Naive B cell (primary cell): ENCODE data around the gene ERN1. TPM values are rescaled to one million over a fixed set of nuclear protein-coding genes. Genes with fewer than 3 reads are reported as not detected.
A peak's percentile ranks its signal among the peaks of the same experiment; 100 is the strongest.

ENCODE experiments used
- ATAC-seq, 2 donors: fragments of 150-1000 bp; cut with Tn5 transposase; 2 replicates each; pipeline ENCODE4 v1.10.0; 2021; ENCODE audit warnings: low read depth in 2 of 2, mild to moderate bottlenecking in 2 of 2, moderate library complexity in 2 of 2
- DNase-seq: peaks from one replicate; pipeline ENCODE4 v3.0.0; 2022
- H3K27ac Mint-ChIP-seq, 6 donors: one replicate each; pipeline ENCODE4 v1.8.0; 2020 to 2022; ENCODE audit warnings: mild to moderate bottlenecking in 6 of 6, mixed read lengths in 6 of 6, moderate library complexity in 5 of 6, inconsistent platforms in 2 of 6
- H3K27me3 Mint-ChIP-seq, 3 donors: one replicate each; pipeline ENCODE4 v1.8.0; 2021 to 2022; ENCODE audit warnings: mixed read lengths in 3 of 3, mild to moderate bottlenecking in 1 of 3
- H3K36me3 Mint-ChIP-seq, 2 donors: one replicate each; pipeline ENCODE4 v1.8.0; 2020 to 2022; ENCODE audit warnings: mixed read lengths in 2 of 2, inconsistent platforms in 1 of 2, mild to moderate bottlenecking in 1 of 2
- H3K4me1 Mint-ChIP-seq, 3 donors: one replicate each; pipeline ENCODE4 v1.8.0; 2020 to 2022; ENCODE audit warnings: mixed read lengths in 3 of 3, inconsistent platforms in 1 of 3, mild to moderate bottlenecking in 1 of 3, moderate library complexity in 1 of 3
- H3K4me3 Mint-ChIP-seq, 8 donors: one replicate each; pipeline ENCODE4 v1.8.0; 2020 to 2022; ENCODE audit warnings: mild to moderate bottlenecking in 8 of 8, mixed read lengths in 8 of 8, moderate library complexity in 8 of 8, inconsistent platforms in 2 of 8
- H3K9me3 Mint-ChIP-seq, 7 donors: one replicate each; pipeline ENCODE4 v1.8.0; 2020 to 2022; ENCODE audit warnings: mixed read lengths in 7 of 7, mild to moderate bottlenecking in 5 of 7, inconsistent platforms in 2 of 7, moderate library complexity in 1 of 7
- polyA plus RNA-seq, 6 donors: library from polyadenylated mRNA; unstranded; fragments of 300-500 nt; fragmentation: Illumina TruSeq; gene quantifications; one replicate each; pipeline ENCODE4 v1.2.3, GENCODE V29; 2021; ENCODE audit warnings: low read depth in 6 of 6

The ERN1 gene
- polyA plus RNA-seq, 6 donors from 2014 or later, result 2.2 to 5.1 (median 4.2) TPM

DNA sequence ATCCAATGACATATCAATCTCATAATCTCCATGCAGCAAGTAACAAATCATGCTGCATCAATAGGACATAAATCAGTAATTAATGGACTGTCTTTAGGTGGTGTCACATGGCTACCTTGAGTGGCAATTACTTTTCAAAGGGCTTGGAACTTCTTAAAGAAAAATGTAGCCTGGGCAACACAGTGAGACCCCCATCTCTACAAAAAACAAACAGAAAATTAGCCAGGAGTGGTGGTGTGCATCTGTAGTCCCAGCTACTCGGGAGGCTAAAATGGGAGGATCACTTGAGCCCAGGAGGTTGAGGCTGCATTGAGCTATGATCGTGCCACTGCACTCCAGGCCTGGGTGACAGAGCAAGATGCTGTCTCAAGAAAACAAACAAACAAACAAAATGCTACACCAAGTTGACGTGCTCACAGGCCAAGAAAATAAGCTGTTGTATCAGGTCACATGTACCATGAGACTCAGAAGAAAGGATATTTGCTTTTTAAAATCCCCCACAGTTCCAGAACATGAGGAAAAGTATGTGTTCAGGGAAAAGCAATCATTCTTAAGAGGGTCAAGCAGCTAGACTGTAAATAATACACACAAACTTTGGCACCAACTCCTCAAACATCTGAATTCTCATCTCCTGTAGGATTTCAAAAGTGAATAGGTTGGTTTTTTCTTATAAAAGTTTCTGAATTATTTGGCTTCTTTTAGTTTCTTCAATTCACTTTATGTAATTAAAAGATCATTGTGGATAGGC lies 23.8 kb upstream of the ERN1 start:
- Mint-ChIP-seq H3K9me3 (no peaks in the 10 kb centered on the region), H3K27ac (no peak overlapping the region), H3K36me3 (no peaks in the 10 kb centered on the region), H3K4me3 (no peak overlapping the region), H3K4me1 (peaks cover 0 to 1% (median under 1%) of the 10 kb centered on the region in 3 donors), H3K27me3 (no peaks in the 10 kb centered on the region)
- DNase-seq (no peak), ATAC-seq (no peak)

DNA sequence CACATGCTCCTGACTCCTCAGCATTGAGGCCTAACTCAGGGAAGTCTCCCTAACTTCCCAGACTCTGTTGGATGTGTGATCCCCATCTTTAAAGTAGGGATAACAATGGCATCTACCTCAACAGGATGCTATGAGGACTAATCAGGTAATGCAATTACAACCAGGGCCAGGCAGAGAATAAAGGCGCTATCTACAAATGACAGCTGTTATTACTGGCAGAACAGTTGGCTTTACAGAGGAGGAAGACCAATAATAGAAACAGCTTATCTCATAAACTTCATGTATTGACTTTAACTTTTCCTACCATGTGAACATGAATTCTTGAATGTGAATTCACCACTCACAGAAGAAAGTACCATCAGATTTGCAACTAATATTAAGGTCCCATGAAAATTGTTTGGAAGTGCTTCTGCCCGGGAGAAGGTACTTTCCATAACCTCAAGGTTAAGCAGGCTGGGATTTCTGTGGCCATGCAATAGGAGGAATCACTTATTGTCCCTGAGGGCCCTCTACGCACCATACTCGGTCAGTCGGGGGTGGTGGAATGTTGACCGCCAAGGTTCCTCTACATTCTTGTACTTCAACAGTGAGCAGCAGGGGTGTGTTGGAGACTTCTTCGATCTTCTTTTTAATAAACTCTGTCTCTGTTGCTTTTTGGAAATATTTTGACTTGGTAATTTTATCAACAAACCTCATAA lies 22.6 kb upstream of the ERN1 start:
- no peaks in the 10 kb centered on the region for H3K9me3 Mint-ChIP-seq
- no peak overlapping the region for H3K27ac Mint-ChIP-seq
- peaks cover 4 to 10% (median 10%) of the 10 kb centered on the region in 3 donors for H3K4me1 Mint-ChIP-seq
- H3K27me3 Mint-ChIP-seq, result no peaks in the 10 kb centered on the region
- DNase-seq (no peak), ATAC-seq (no peak)
- H3K36me3 Mint-ChIP-seq, result no peaks in the 10 kb centered on the region
- no peak overlapping the region for H3K4me3 Mint-ChIP-seq

DNA sequence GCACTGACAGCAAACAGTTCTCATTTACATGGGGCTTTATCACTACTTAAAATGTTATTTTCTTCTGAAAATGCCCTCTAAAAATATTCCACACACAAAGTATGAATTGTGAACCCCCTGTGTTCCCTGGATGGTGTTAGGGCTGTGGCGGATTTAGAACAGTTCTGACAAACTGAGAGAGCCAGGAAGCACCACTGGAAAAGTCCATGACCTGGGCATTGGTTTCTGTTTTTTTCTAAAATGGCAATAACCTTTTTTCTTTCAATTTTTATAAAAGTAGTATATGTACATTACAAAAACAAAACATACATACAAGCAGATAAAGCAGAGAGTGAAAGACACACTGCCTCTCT lies 21.0 kb upstream of the ERN1 start:
- Mint-ChIP-seq H3K9me3 (no peaks in the 10 kb centered on the region), H3K27me3 (no peaks in the 10 kb centered on the region), H3K4me1 (peaks cover 11 to 20% (median 18%) of the 10 kb centered on the region in 3 donors), H3K36me3 (no peaks in the 10 kb centered on the region), H3K4me3 (no peak overlapping the region), H3K27ac (no peak overlapping the region)
- no peak for DNase-seq
- ATAC-seq, result no peak

DNA sequence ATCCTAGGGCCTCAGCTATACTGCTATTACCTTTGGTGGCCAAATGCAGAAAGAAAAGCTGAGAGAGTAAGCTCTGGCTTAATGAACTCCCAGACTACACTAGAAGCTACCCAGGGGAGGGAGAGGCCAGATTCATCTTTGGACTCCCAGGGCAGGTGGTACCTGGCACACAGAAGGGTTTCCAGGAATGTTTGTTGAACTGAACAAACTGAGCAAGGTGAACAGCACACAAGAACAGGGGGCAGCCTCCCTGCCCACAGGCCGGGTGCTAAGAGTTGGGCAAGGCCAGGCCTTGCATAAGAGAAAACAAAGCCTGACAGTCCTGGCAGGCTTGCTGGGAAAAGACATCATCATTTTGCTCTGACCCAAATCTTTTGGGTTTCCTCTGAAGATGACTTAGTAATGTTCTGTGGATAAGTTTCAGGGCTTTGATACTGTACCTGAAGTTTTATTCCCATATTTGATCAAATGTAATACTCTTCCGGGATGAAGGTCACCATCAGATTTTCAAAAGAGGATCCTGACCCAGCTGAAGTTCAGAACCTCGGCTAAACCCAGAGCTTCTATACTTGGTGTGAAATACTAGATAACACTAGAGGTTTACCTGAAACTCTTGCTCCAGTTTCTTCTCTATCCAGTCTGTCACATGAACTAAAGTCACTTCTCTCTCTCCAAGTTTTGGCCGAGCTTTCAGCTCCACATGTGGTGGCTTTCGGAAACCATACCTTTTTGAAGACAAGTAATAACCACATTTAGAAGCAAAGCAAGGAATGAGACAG lies 20.5 kb upstream of the ERN1 start:
- DNase-seq, result no peak
- H3K36me3 Mint-ChIP-seq, result no peaks in the 10 kb centered on the region
- peaks cover 11 to 20% (median 18%) of the 10 kb centered on the region in 3 donors for H3K4me1 Mint-ChIP-seq
- ATAC-seq, result no peak
- H3K4me3 Mint-ChIP-seq, result peak overlapping the region in 1 of 8 donors; percentile 20
- H3K27ac Mint-ChIP-seq, result no peak overlapping the region
- no peaks in the 10 kb centered on the region for H3K9me3 Mint-ChIP-seq
- H3K27me3 Mint-ChIP-seq, result no peaks in the 10 kb centered on the region

DNA sequence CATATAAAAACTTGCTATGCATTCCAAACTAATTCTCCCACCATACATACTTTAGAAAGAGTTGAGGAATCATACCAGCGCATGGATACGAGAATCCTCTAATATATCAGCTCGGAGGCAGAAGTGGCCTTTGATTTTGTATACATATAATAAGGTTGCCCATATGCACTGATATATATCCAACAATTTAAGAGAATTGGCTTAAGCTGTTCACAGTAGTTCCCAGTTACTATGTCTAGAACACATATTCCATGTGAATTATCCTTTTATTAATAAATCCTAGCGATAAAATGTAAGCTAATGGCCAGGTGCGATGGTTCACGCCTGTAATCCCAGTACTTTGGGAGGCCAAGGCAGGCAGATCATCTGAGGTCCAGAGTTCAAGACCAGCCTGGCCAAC lies 19.3 kb upstream of the ERN1 start:
- DNase-seq (no peak), ATAC-seq (no peak)
- Mint-ChIP-seq H3K4me1 (peaks cover 11 to 26% (median 23%) of the 10 kb centered on the region in 3 donors), H3K27ac (no peak overlapping the region), H3K36me3 (no peaks in the 10 kb centered on the region), H3K27me3 (no peaks in the 10 kb centered on the region), H3K9me3 (no peaks in the 10 kb centered on the region), H3K4me3 (peak overlapping the region in 1 of 8 donors; percentile 31)

DNA sequence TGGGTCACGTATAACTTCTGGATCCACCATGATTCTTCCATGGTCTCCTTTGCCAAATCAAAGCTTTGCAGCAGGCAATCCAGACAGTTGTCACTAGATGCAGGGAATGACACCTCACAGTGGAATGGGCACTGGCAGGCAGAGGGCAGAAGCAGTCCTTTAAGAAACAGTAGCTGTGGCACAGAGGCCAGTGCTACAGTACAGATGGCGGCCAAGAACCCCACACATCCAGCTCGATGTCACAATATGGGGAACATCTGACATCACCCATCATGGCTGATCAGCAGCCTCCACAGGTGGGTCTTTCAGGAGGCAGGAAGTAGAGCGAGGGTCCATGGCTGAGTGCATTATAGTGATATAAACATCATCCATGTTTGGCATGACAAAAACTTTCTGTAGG lies 18.8 kb upstream of the ERN1 start:
- DNase-seq (no peak), ATAC-seq (no peak)
- Mint-ChIP-seq H3K9me3 (no peaks in the 10 kb centered on the region), H3K4me3 (peak overlapping the region in 3 of 8 donors; percentile 7 to 70 (median 31)), H3K4me1 (peaks cover 11 to 26% (median 23%) of the 10 kb centered on the region in 3 donors), H3K27me3 (no peaks in the 10 kb centered on the region), H3K36me3 (no peaks in the 10 kb centered on the region), H3K27ac (no peak overlapping the region)

DNA sequence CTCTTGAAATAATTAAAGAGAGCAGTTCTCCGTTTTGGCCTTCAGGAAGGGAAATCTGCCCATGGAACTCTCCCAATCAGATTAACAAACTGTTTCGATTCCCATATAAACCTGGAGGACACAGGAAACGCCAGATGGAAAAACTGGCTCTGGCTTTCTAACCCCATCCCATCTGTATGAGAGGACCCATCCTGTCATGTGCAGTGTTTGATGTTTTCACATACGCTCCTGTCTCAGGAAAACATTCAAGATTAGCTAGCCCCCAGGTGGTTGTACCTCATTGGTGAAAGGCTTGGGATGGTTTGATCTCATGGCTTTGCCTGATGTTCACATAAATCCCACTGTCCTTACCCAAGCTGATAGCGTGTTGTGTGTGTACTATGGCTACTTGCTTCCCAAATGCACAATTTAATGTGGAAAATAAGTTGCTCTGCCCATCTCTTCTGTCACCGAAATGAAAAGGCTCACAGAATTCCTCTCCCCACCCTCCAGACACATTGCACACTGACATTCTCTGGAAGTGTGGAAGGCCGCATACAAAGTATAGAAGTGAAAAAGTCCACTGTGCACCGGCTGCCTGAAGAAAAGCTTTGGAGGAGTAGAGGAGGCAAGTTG lies 18.2 kb upstream of the ERN1 start:
- H3K36me3 Mint-ChIP-seq, result no peaks in the 10 kb centered on the region
- no peaks in the 10 kb centered on the region for H3K27me3 Mint-ChIP-seq
- no peaks in the 10 kb centered on the region for H3K9me3 Mint-ChIP-seq
- peak overlapping the region in 2 of 6 donors; percentile 21 to 86 for H3K27ac Mint-ChIP-seq
- ATAC-seq (no peak), DNase-seq (no peak)
- peaks cover 11 to 26% (median 23%) of the 10 kb centered on the region in 3 donors for H3K4me1 Mint-ChIP-seq
- peak overlapping the region in 4 of 8 donors; percentile 46 to 70 (median 55) for H3K4me3 Mint-ChIP-seq

DNA sequence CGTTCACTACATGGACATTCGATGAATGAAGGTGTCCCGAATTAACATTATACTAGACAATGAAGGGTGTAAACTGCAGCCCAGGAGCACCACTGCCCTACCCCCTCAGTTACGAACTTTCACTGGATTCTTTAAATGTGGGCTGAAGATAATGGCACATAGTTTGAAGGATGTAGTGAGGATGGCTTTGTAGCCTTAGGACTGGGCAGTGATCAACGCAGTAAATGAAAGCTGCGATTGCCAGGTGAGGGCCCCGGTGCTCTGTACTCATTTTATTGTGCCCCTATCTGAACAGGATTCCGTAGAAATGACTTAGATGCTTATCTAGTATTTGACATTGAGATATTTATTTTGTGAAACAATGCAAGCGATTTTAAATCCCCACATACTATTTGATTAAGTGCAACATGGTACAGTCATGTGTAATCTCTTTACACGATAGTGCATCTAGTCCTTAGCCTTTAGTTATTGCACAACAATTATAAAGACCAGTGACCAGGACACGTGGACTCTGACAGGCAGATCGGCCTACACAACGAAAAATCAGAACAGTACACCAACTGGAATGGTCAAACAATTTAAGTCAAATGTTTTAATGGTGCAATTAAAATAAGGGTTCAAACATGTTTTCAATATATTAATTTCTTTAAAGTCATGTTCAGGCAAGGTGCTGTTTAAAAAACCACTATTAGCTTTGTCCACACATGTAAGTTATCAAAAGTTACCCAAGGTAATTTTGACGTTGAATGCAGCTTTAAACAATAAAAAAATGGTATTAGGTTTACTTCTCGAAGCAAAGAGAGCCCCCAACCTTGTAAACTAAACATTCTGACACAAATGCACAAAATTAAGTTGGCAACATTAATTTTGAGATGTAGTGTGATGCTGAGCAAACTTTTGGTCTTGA lies 17.4 kb upstream of the ERN1 start:
- Mint-ChIP-seq H3K9me3 (no peaks in the 10 kb centered on the region), H3K4me1 (peaks cover 11 to 26% (median 23%) of the 10 kb centered on the region in 3 donors), H3K36me3 (no peaks in the 10 kb centered on the region), H3K4me3 (no peak overlapping the region), H3K27ac (no peak overlapping the region), H3K27me3 (no peaks in the 10 kb centered on the region)
- DNase-seq (no peak), ATAC-seq (no peak)

DNA sequence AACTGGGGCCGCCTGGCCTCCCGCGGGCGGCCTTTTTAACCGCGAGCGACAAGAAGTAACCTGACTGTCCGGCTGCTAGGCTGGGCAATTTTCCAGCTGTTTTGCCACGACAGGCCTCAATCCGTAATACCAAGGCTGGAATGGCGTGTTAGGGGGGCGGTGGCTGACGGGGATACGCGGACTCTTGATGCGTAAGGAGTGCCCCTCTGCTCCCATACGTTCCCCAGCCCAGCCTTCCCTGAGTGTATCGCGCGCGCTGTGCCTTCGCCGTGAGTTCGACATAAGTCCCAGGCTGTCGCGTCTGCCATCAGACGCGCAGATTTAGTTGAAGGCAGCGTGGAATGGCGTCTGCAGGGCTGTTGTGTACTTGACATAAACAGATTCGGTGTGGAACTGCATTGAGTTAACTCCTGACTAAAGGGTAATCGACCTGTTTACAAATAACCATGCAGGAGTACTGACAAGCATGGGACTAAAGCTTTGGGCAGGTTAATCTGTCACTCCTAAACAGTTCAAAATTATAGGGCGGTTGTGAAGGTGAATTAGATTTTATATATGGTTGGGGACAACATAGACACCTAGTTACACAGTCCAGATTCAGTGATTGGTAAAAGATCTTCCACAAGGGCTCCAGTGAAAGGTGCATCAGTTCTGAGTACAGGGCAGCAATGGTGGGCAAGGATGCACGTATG lies 16.6 kb upstream of the ERN1 start:
- ATAC-seq (peak; percentile 4 to 6), DNase-seq (peak; percentile 34)
- H3K36me3 Mint-ChIP-seq, result no peaks in the 10 kb centered on the region

DNA sequence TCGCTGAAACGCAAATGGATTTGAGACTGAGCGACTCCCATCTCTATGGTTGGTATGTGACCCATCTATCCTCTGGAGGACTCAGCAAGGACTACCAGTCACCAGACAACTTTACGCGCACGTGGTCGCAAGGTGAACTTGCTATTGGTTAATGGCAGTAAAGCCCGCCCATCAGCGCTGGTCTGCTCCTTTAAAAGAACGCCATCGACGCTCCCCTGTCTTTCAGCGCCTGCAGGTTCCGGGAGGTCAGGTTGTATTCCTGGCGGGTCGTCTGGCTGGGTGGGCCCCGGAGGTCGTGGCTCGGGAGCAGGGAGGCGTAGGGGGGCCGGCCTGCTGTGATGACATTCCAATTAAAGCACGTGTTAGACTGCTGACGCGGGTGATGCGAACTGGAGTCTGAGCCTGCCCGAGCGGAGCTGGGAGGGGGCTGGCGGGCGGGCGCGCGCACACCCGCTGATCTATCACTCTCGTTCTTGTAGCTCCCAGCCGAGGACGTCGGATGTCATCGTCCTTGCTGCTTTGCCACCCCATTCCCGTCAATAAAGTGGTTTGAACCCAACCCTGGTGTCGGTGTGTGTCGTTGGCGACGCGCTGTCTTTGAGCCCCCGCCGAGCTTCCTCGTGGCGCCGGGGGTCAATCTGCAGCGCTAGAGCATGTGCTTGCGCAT lies 15.9 kb upstream of the ERN1 start:
- Mint-ChIP-seq H3K27me3 (no peaks in the 10 kb centered on the region), H3K27ac (no peak overlapping the region), H3K9me3 (no peaks in the 10 kb centered on the region), H3K4me3 (no peak overlapping the region), H3K4me1 (peaks cover 11 to 26% (median 23%) of the 10 kb centered on the region in 3 donors), H3K36me3 (no peaks in the 10 kb centered on the region)
- peak; percentile 94 for DNase-seq
- ATAC-seq, result peak; percentile 94

More for the DNA sequence above, 16.6 kb upstream of the ERN1 start:
- H3K4me1 Mint-ChIP-seq, result peaks cover 11 to 26% (median 23%) of the 10 kb centered on the region in 3 donors
- H3K4me3 Mint-ChIP-seq, result no peak overlapping the region
- H3K27me3 Mint-ChIP-seq, result no peaks in the 10 kb centered on the region
- no peak overlapping the region for H3K27ac Mint-ChIP-seq
- no peaks in the 10 kb centered on the region for H3K9me3 Mint-ChIP-seq

DNA sequence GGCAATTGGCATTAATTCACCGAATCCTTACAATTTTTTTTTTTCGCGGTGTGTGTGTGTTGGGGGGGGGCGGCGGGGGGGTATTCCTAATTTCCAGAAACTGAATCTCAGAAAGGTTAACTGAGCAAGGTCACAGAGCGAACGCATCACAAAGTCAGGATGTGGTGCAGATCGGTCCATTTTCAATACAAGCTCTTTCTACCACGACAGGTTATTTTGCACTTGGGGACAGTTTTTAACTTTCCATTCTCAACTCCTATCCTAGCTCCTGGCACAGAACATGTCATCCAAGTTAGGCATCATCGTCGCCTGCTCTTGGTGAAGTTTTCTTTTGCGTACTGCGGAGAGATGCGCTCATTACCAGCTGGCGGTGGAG lies 15.4 kb upstream of the ERN1 start:
- peaks cover 11 to 26% (median 23%) of the 10 kb centered on the region in 3 donors for H3K4me1 Mint-ChIP-seq
- H3K27me3 Mint-ChIP-seq, result no peaks in the 10 kb centered on the region
- DNase-seq (no peak), ATAC-seq (peak; percentile 5 to 7)
- H3K27ac Mint-ChIP-seq, result no peak overlapping the region
- no peaks in the 10 kb centered on the region for H3K36me3 Mint-ChIP-seq
- H3K9me3 Mint-ChIP-seq, result no peaks in the 10 kb centered on the region
- H3K4me3 Mint-ChIP-seq, result no peak overlapping the region

DNA sequence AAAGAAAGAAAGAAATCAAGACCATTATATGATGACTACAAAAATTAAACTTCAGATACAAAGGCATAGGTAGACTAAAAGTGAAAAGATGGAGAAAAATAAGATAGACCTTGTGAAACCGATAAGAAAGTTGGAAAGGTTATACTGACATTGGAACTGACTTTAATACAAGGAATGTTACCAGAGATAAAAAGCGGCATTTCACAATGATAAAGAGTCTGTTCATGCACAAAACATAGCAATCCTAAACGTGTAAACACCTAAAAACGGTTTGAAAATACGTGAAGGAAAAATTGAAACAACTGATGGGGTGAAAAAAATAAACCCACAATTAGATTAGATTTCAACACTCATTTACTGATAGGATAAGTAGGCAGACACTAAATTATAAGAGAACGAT lies 9.6 kb upstream of the ERN1 start:
- H3K4me3 Mint-ChIP-seq, result peak overlapping the region in 1 of 8 donors; percentile 49
- no peak for DNase-seq
- H3K27me3 Mint-ChIP-seq, result peaks cover 0 to 8% (median 0%) of the 10 kb centered on the region in 3 donors
- no peaks in the 10 kb centered on the region for H3K4me1 Mint-ChIP-seq
- H3K27ac Mint-ChIP-seq, result no peak overlapping the region
- ATAC-seq, result no peak
- H3K36me3 Mint-ChIP-seq, result no peaks in the 10 kb centered on the region
- no peaks in the 10 kb centered on the region for H3K9me3 Mint-ChIP-seq
